NCI-H748 (cell line): ENCODE measurements around the gene TRIM37.
"Not testable (repeated sequence)": the region's sequence is repeated elsewhere in the genome, so short reads cannot be mapped to it uniquely, and the experiment has no call there.

Source experiments
- DNase-seq: peaks from one replicate; lab custom pipeline; 2025; ENCODE audit not compliant: unreplicated experiment; lab: John Stamatoyannopoulos, UW

The TRIM37 gene

DNA sequence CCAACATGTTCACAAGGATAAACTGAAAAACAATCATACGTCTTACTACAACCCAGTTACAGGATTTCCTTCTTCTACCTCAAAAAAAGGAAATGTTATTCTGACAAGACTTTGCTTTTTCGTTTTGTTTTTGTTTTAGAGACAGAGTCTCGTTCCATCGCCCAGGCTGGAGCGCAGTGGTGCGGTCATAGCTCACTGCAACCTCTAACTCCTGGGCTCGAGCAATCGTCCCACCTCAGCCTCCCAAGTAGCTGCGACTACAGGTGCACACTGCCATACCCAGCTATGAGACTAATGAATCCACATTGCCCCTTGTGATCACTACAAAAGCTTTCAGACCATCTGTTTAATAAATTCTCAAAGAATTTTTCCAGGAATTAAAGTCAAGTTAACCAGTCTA lies 8.8 kb upstream of the TRIM37 start:
- no peak for DNase-seq

DNA sequence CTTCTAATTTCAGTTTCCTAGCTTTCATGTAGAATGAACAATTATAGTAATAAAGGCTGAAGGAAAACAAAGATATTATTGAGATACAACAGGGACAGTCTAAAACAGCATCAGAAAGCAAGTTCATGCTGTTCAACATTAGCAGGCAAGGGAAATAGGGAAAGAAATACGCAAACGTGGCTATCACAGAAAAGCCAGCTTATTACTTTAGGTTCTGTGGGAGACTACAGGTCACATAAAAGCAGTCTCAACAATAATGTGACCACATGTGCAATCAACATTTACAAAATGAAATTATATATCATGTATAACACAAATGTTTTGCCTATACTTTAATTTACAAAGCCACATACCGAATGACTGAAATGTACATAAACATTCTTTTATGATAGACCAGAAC lies 4.9 kb upstream of the TRIM37 start:
- DNase-seq = no peak

DNA sequence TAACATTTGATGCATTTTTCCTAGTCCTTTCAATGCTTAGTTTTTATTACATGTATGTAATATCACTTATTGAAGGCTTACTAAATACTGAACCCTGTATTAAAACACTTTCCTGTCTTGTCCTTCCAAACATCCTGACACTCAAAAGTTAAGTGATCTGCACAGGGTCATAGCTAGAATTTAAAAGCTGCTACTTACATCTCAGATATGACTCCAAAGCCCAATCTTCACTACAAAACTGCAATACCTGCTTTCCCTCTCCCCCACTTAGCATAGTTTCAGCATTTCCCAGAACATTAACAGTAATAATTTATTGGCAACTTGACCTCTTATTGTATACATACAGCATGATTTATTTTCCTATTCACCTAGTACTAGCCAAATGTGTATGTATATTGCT lies 4.3 kb upstream of the TRIM37 start:
- DNase-seq = no peak

DNA sequence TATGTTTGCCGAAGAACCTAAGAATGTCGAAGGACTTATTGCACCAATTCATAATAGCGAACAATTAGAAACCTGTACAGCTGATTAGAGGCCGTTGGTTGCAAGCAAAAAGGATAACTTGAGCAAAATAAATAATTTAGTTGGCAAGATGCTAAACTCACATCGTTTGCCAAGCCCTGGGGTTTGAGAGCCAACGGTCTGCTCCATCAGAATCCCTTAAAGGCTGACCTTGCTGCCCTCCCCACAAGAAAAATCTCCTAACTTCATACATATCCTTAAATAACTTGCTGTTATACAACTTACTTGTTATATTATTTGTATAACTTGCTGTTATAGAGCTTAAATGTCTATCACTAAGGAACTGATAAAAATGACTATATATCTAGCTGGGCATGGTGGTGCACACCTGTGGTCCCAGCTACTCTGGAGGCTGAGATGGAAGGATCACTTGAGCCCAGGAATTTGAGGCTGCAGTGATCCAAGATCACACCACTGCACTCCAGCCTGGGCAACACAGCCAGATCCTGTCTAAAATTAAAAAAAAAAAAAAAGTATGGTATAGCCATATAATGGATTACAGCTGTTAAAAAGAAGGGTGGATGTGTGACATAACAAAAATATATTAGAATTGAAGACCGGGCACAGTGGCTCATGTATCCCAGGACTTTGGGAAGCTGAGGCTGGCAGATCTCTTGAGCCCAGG lies 1.9 kb upstream of the TRIM37 start:
- no peak for DNase-seq

DNA sequence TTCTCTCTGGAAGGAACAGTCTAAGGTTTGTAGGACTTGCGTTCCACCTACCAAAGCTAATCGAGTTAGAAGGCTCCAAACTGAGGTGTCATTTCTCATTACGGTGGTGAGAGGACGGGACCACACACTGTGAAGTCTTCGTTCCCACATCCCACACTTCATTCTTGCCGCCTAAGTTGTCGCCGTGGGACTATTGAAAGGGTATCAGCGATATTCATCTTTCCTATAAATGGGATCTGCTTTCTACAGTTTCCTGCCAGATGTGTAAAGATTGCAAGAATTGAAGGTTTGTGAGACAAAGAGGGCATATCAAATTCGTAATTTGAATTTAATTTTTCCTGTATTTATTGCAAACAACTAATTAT lies 608 bp upstream of the TRIM37 start:
- no peak for DNase-seq

DNA sequence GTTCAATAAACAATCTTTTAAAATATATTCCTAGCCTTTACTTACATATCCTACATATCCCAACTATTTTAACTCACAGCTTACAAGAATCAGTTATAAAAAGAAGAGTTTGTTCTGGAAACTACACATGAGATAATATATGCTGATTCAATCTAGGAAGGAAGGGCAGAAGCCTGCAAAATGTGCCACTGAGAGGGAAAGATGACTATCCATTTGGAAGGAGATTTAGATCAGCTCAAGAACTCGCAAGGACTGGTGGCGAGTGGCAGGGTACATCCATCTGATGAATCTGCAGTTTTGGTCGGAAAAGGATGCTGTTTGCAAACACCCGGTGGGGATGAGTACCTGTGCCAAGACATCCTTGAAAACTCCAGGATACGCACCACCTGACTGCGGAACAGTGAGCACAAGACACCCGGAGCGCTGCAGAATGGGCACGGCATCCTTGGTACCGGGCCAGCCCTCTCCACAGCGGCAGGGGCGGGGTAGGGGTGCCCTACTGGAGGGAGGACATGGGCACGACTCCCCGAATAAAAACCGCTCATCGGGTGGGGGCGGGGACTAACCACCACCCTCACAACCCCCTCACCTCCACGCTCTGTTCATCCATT lies 723 bp downstream of the TRIM37 start:
- DNase-seq = peak; percentile 70

DNA sequence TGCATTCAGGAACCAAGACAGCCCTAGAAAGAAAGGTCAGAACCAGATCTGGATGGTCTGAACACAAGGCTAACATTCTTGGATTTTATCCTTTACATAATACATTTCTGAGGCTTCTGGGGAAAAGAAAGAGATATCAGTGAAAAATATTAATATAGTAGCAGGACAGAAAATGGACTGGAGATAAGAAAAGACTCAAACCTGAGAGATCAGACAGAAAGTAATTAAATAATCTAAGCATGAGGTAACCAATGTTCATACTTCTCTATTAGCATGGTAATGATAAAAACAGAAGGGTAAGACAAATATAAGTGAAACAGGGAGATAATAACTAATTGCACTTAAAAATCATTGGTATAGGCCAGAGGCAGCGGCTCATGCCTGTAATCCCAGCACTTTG lies 5.5 kb downstream of the TRIM37 start:
- no peak for DNase-seq

DNA sequence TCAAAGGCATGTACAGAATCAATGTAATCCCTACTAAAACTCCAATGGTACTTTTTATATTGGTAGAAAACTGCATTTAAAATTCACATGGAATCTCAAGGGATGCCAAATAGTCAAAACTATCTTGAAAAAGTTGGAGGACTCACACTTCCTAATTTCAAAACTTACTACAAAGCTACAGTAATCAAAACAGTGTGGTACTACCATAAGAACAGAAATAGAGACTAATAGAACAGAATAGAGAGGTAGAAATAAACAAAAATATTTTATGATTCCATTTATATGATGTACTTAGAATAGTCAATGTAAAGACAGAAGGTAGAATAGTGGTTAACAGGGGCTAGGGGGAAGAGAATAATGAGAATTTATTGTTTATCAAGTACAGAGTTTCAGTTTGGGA lies 8.8 kb downstream of the TRIM37 start:
- no peak for DNase-seq

DNA sequence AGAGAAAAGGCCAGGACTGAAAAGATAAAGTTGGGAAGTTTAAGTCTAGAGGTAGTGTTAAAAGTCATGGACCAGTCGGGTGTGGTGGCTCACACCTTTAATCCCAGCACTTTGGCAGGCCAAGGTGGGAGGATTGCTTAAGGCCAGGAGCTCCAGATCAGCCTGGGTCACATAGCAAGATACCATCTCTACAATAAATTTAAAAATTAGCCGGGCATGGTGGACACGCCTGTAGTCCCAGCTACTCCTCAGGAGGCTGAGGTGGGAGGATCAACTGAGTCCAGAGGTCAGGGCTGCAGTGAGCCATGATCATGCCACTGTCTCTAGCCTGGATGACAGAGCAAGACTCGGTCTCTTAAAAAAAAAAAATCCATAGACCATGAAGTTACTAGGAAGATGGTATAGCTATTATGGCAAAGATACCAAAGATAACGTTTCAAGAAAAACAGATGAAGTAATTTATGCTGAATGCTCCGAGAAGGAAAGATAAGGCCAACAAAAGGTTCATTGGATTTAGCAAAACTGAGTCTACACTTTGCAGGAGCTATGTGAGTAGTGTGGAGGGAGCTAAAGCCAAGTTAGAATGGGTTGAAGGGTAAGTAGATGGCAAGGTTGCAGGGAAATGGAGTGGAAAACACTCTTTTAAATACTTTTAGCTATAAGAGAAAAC lies 11.7 kb downstream of the TRIM37 start:
- no peak for DNase-seq

DNA sequence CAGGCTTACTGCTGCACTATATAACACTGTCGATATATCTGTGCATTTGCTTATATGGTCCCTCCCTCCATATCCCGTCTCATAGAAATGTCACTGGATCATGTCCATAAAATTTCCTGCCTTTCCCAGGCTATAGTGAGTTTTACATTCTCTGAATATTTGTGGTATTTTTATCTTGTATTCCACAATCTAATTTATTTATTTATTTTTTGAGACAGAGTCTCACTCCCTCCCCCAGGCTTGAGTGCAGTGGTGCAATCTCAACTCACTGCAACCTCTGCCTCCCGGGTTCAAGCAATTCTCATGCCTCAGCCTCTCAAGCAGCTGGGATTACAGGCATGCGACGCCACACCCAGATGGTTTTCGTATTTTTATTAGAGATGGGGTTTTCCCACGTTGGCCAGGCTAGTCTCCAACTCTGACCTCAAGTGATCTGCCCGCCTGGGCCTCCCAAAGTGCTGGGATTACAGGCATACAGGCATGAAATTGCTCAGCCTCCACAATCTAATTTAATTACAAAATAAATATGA lies 12.9 kb downstream of the TRIM37 start:
- DNase-seq = no peak

DNA sequence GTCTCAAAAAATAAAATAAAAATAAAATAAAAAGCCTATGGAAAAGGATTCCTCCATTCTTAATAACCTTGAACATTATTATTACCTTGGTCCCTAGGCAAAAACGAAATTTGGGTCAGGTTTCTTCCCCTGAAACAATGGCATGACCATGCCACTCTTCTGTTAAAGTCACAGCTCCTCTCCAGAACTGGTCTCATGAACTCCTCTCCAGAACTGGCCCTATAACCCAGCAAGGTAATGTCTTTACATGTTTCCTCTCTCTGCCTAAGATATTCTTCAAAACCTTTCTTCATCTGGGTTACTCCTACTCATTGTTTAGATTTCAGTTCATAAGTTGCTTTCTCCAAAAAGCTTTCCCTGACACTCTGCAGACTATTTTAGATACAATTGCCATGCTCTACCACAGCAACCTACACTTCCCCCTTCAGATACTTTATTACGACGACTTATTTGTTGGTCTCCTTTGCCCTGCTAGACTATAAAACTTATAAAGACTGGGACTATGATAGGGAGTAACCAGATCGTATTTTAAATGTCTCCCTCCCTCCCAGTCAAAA lies 13.5 kb downstream of the TRIM37 start:
- DNase-seq = no peak

DNA sequence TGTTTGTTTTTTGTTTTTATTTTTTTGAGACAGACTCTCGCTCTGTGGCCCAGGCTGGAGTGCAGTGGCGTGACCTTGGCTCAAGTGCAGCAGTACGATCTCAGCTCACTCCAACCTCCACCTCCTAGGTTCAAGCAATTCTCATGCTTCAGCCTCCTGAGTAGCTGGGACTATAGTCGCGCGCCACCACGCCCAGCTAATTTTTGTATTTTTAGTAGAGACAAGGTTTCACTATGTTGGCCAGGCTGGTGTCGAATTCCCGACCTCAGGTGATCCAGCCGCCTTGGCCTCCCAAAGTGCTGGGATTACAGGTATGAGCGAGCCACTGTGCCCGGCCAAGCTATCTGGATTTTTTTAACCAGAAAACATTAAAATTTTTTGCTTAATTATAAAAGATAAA lies 16.1 kb downstream of the TRIM37 start:
- DNase-seq = not testable (repeated sequence)

DNA sequence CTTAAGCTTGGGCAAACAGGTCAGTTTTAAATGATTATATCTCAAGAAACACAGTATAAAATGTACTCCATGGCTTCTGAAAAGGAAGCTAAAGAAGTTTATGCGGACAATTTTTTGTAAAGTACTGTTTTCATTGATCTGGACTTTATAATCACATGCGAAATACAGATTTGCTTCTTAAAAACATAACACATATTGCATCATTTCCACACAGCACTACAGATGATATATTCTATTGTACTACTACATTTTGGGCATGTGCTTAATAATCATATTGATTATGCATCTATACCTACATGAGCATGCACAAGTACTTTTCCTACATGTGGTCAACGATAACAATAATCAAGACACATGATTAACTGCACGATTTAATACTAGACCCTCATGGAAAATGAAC lies 22.5 kb downstream of the TRIM37 start:
- no peak for DNase-seq

DNA sequence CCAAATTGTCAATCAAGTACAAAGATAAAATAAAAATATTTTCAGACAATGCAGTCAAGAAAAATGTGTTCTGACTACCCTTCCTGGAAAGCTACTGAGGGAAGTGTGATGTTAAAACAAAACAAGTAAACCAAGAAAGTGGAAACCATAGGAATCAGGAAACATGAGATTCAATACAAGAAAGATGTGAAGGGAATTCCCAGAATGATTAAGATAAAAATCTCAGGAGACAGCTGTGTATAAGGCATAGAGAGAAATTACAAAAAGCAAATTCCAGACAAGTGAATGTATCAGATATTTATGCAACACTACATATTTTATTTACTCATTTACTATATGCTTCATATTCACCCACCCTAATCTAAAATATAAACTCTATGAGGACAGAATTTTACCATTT lies 32.2 kb downstream of the TRIM37 start:
- DNase-seq = no peak

DNA sequence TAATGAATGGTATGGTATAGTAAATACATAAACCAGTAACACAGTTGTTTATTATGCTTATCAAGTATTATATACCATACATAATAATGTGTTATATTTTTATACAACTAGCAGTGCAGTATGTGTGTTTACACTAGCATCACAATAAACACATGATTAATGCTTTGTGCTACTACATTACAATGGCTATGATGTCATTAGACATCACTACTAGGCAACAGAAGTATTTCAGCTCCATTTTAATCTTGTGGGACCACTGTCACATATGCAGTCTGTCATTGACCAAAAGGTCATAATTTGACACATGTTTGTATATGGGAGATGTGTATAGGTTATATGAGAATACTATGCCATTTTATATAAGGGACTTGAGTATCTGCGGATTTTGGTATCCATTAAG lies 32.7 kb downstream of the TRIM37 start:
- DNase-seq = no peak

DNA sequence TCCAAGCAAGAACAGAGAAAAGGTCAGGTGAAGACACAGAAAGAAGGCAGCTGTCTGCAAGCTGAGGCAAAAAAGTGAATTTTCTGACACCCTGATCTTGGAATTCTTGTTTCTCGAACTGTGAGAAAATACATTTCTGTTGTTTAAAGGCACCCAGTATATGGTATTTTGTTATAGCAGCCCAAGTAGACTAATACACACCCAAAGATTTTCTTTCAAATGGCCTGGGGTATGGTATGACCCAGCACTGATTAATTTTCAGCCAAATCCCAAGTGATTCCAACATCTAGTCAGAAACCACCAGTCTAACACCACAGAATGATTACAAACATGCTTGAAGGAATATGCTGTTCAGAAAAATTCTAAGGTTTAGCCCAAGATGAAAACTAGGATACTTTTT lies 36.8 kb downstream of the TRIM37 start:
- no peak for DNase-seq

DNA sequence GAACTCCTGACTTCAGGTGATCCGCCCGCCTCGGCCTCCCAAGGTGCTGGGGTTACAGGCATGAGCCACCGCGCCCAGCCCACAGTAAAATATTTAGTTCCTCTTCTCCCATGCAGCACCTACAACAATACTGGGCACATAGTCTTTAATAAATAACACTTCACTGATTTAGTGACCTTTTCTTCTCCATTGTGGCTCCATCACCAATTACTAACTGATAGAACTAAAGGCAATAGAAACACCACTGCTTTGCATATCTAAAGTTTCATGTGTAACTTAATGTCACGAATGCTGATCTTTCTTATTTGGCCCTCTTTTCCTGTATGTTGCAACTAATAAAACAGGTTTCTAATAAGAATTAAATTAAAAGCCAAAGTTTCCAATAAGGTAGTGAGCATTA lies 38.9 kb downstream of the TRIM37 start:
- DNase-seq = no peak

DNA sequence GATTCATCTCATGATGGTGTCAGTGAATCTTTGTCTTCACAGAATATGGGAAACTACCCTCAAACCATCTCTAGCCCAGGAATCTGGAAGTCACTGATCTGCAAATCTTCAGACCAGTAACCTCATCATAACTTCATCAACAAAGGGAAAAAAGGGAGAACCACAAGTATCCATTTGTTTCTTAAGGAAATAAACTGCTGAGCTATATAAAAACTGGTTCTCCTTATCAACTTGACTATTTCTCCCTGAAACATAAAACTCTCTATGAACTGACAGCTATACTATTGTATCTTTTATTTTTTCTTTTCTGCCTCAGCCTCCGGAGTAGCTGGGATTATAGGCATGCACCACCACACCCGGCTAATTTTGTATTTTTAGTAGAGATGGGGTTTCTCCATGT lies 39.3 kb downstream of the TRIM37 start:
- no peak for DNase-seq

DNA sequence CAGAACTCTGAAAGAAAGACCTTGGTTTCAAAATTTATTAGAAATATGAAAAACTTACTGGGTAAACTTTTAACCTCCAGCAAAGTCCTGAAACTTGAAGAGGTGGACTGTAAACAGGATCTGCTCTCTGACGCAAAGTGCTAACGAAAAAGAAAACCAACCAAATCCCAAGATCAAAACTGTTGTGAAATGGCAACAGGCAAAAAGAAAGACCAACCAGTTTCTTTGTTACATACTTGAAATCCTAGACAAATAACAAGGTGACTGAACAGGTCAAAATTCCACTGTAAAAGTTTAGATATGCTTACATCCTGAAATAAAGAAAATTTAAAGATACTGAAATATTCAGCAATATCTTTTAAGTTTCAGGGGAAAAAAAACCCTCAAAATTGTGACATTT lies 44.2 kb downstream of the TRIM37 start:
- no peak for DNase-seq

DNA sequence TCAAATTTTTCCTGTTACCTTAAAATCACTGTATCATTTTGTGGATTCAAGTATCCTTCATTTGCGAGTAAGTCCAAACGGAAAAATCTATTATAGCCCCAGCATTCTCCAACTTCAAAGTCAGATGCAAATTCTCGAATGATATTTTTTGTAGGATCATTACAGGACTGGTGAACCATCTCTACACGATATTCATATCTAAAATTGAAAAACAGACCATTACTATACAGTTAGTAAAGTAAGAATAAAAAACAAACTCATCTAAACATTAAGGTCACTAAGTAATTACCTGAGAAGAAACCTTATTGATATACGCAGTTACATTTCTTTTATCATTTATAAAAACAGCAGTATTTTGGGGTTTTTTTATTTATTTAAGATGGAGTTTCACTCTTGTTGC lies 49.8 kb downstream of the TRIM37 start:
- DNase-seq = no peak

DNA sequence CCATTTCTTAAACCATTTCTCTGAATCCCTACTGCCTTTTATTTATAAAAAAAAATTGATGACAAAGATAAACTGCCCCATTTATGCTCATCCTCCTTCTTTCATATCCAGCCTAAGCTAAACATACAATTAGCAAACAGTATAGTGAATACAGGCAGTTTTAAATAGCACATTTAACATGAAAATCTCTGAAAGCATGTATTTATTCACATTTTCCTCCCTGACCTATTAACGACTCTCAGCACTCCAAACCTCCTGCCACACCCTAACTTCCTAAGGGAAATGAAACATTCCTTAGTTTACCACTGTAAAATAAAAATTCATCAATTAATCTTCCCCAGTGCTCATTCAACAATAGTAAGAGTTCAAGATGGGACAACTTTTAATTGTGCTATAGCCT lies 56.9 kb downstream of the TRIM37 start:
- no peak for DNase-seq

DNA sequence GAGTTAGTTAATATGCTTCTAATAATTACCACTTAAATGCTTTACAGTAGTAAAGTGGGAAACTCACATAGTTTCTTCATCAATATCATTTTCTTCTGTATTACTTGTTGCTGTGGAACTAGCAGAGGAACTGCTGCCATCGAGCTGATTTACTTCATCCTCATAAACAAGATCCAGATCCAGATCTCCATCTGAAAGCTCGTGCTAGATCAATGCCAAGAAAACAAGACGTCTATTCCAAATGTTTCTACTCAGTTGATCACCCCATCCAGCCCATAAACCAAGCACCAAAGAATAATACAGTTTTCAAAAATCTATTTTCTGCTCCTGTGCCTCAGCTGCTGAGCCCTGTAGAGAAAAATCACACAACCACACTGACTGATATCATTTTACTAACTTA lies 59.1 kb downstream of the TRIM37 start:
- no peak for DNase-seq
